AG10803 (cell line): ENCODE measurements around the gene TBC1D14.

Experiments
- DNase-seq: peaks from one replicate; pipeline ENCODE4 v3.0.0; 2010; ENCODE audit warnings: low read depth
- H3K4me3 ChIP-seq: 2 replicates; pipeline ENCODE4 v1.5.1; 2011; ENCODE audit warnings: mild to moderate bottlenecking, low read length, control low read depth
- TF ChIP-seq, protein P1 (sequence below): conservative IDR thresholded peaks from 2 replicates; pipeline ENCODE4 v1.5.1; 2011; ENCODE audit warnings: mild to moderate bottlenecking, low read length, control low read depth, inconsistent platforms

TBC1D14 gene

GRCh38 chr4:7029921-7030320 is 120.3 kb downstream of the TBC1D14 start:
- no peak for DNase-seq
- H3K4me3 ChIP-seq: no peak overlapping the region
- TF ChIP-seq, protein P1, sequence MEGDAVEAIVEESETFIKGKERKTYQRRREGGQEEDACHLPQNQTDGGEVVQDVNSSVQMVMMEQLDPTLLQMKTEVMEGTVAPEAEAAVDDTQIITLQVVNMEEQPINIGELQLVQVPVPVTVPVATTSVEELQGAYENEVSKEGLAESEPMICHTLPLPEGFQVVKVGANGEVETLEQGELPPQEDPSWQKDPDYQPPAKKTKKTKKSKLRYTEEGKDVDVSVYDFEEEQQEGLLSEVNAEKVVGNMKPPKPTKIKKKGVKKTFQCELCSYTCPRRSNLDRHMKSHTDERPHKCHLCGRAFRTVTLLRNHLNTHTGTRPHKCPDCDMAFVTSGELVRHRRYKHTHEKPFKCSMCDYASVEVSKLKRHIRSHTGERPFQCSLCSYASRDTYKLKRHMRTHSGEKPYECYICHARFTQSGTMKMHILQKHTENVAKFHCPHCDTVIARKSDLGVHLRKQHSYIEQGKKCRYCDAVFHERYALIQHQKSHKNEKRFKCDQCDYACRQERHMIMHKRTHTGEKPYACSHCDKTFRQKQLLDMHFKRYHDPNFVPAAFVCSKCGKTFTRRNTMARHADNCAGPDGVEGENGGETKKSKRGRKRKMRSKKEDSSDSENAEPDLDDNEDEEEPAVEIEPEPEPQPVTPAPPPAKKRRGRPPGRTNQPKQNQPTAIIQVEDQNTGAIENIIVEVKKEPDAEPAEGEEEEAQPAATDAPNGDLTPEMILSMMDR: no peak

DNA sequence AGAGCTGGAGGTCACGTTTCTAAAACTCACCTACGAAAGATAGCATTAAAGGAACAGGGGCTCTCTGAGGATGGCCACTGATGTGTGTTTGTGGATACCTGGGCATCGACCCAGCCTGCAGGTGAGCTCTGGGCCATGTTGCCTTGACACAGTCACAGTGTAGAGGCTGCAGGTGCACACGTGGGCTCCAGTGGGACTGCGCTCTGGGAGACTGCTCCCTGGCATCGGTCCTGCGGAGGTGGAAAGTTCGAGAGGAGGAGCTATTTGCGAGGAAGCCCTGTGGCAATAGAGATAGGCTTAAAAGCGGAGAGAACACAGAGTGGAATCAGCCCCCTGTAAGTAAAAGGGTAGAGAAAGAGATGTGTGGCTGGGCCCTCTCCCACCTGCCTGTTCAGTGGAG is 121.2 kb downstream of the TBC1D14 start:
- no peak for DNase-seq
- TF ChIP-seq, protein P1: no peak
- no peak overlapping the region for H3K4me3 ChIP-seq

DNA sequence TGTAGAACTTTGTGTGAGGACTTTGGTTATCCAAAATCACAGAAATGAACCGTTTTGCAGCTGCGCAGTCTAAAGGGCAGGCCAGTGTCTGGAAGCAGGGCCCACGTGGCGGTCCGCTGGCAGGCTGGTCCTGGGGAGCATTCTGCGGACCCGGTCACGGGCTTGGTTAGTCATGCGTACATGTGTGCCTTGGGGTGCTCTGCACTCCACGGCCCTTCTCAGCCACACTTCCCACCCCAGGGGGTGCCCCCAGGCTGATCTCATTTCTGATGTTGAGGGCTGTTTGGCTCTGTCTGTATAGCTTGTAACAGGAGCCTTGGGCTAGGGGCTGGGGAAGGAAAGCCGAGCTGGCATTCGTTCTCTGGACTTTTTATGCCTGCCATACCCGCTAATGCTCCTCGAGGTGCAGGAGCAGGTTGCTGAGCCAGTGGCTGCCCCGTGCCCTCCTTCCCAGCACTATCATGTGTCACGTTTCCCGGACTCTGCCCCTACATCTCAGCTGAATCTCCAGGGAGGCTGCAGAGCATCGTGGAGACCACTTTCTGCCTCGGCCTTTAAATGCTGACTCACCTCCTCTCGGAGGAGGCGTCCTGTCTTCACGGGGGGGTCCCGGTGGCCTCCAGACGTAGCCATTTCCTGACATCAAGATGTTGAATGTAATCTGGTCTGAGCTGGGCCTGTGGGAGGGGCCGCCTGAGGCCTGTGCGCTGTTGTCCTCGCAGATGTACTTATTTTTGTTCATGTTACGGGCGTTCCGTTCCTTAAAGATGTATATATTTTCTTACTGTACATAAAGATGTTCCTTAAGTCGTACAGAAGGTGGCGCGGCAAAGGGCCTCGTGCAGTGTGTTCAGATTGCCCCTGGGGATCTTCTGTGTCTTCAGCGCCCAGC is 122.2 kb downstream of the TBC1D14 start:
- DNase-seq: no peak
- TF ChIP-seq, protein P1: no peak

GRCh38 chr4:7032596-7032995 is 123.0 kb downstream of the TBC1D14 start:
- no peak for DNase-seq
- no peak overlapping the region for H3K4me3 ChIP-seq
- TF ChIP-seq, protein P1: no peak

More for the DNA sequence above, 122.2 kb downstream of the TBC1D14 start:
- H3K4me3 ChIP-seq: no peak overlapping the region

DNA sequence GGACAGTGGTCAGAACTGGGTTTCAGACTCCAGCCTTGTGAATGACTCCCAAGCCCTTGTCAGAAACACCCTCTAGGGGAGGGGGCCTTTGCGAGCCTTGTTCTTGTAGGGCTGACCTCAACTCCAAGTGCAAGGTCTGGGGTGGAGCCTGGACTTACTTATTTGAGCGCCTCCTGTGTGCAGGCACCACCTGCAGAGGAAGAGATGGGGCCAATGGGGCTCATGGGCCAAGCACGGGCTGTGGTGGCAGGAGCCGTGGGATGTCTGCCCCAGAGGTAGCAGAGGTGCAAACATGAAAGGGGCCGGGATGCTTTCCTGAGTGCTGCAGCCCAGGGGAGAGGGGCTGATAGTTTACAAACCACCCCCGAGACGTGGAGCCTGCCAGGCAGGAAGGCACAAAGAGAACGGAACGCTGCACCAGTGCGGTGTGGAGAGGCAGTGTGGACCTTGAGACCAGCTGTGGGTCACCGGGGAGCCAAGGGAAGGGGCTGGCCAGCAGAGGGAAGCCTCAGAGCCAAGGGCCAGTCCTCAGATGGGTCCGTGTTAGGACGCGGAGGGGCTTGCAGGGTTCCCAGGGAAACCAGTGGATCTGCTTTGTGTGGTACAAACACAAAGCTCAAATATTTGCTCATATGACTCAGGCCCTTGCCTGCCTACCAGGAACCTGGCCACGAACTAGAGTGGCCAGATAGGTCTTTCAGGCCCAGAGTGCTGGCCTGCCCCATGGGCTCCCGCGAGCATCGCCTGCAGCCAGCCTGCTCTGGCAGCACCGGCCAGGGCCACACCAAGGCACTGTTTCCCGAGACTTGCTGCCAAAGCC is 124.8 kb downstream of the TBC1D14 start:
- TF ChIP-seq, protein P1: no peak
- DNase-seq: peak; percentile 60
- H3K4me3 ChIP-seq: no peak overlapping the region

GRCh38 chr4:7037425-7037824 is 127.8 kb downstream of the TBC1D14 start:
- no peak overlapping the region for H3K4me3 ChIP-seq
- DNase-seq: no peak
- TF ChIP-seq, protein P1: no peak

DNA sequence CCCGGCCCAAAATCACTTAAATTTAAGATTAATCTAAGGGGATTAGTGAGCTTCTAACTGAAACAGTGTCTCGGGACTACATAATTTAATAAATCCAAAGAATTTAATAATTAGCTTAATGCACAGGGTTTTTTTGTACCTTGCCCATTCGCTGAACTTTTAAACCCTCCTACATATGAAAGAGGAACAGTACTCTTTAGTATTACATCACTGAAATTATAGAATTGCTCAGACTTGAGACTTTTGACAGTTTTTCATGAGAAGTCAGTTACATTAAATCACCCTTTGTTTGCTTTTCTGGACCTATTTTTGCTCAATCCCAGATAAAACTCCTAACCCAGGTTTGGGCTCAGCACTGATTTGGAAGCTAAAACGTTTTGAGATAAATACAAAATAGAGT is 131.1 kb downstream of the TBC1D14 start:
- no peak overlapping the region for H3K4me3 ChIP-seq
- TF ChIP-seq, protein P1: no peak
- no peak for DNase-seq
